Mucosa of rectum (tissue), 2 donors: ENCODE results near the gene TTK.

Experiments
- H3K27ac ChIP-seq, 2 donors: one replicate each; pipeline ENCODE4 v1.7.0; 2013; ENCODE audit warnings: inconsistent platforms in 2 of 2, low read depth in 2 of 2, low read length in 2 of 2
- H3K27me3 ChIP-seq, 2 donors: one replicate each; pipeline ENCODE4 v1.7.0; 2013; ENCODE audit warnings: low read length in 2 of 2; ENCODE audit not compliant: control insufficient read depth in 2 of 2, insufficient read depth in 2 of 2
- H3K36me3 ChIP-seq, 2 donors: one replicate each; pipeline ENCODE4 v1.7.0; 2013; ENCODE audit warnings: low read length in 2 of 2; ENCODE audit not compliant: control insufficient read depth in 2 of 2, insufficient read depth in 2 of 2
- H3K4me1 ChIP-seq, 2 donors: one replicate each; pipeline ENCODE4 v1.7.0; 2013; ENCODE audit warnings: low read length in 2 of 2, mild to moderate bottlenecking in 1 of 2; ENCODE audit not compliant: control insufficient read depth in 2 of 2, insufficient read depth in 2 of 2
- H3K4me3 ChIP-seq, 2 donors: one replicate each; pipeline ENCODE4 v1.7.0; 2013; ENCODE audit warnings: low read length in 2 of 2
- H3K9ac ChIP-seq, 2 donors: one replicate each; pipeline ENCODE4 v1.7.0; 2013; ENCODE audit warnings: low read length in 2 of 2, low read depth in 1 of 2, mild to moderate bottlenecking in 1 of 2
- H3K9me3 ChIP-seq, 2 donors: one replicate each; pipeline ENCODE4 v1.7.0; 2013; ENCODE audit warnings: low read length in 2 of 2; ENCODE audit not compliant: control insufficient read depth in 2 of 2
- donor health status: healthy.
- donor health status: Normal muscosa, but diverticular disease.

The TTK gene

DNA sequence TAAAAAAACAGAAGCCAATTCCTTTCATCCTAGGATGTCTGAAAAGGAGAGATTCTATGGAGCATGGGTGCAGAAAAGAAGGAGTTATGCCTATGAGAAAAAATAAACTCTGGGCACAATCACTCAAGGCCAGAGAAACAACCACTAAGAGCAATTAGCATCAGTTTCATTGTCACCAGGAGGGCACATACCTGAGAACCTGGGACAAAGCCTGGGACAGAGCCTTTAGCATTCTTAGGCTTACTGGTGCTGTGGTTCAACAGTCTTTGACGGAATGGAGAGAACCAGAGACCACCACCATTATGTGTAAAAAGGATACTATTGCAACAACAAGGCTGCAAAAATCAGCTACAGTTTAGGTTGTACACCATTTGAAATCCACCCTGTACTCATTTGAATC, 72.6 kb downstream of the TTK start:
- Histone ChIP-seq H3K27ac (no peak overlapping the region), H3K9me3 (no peaks in the 10 kb centered on the region), H3K27me3 (no peaks in the 10 kb centered on the region), H3K4me1 (no peaks in the 10 kb centered on the region), H3K9ac (no peak overlapping the region), H3K4me3 (no peak overlapping the region), H3K36me3 (no peaks in the 10 kb centered on the region)

- Histone ChIP-seq H3K36me3 (no peaks in the 10 kb centered on the region), H3K4me3 (no peak overlapping the region), H3K27me3 (no peaks in the 10 kb centered on the region), H3K9me3 (no peaks in the 10 kb centered on the region), H3K27ac (no peak overlapping the region), H3K9ac (no peak overlapping the region), H3K4me1 (no peaks in the 10 kb centered on the region)
These were observed 84.2 kb downstream of the TTK start for GRCh38 chr6:80088637-80089036.

GRCh38 chr6:80091506-80091905, 87.1 kb downstream of the TTK start:
- H3K27me3 ChIP-seq: no peaks in the 10 kb centered on the region
- no peak overlapping the region for H3K9ac ChIP-seq
- H3K27ac ChIP-seq: no peak overlapping the region
- H3K36me3 ChIP-seq: no peaks in the 10 kb centered on the region
- no peak overlapping the region for H3K4me3 ChIP-seq
- H3K9me3 ChIP-seq: no peaks in the 10 kb centered on the region
- no peaks in the 10 kb centered on the region for H3K4me1 ChIP-seq
